A673 (cell line): ENCODE data around the gene PDE9A.

Source experiments
- EZH2 ChIP-seq: fragments of 200-600 bp; sonication (generic); IDR thresholded peaks from 2 replicates; pipeline ENCODE4 v1.6.1; 2017; ENCODE audit warnings: borderline replicate concordance, low read depth, mild to moderate bottlenecking, mixed read lengths, antibody characterized with exemption, low read length; ENCODE audit not compliant: poor library complexity, severe bottlenecking
- TF ChIP-seq, protein P1 (sequence below): fragments of 300-800, 200-600 bp; sonication (generic); conservative IDR thresholded peaks from 2 replicates; pipeline ENCODE4 v1.5.1; 2017; ENCODE audit warnings: low read depth, mild to moderate bottlenecking, antibody characterized with exemption, low read length, moderate library complexity, mixed read lengths

DNA sequence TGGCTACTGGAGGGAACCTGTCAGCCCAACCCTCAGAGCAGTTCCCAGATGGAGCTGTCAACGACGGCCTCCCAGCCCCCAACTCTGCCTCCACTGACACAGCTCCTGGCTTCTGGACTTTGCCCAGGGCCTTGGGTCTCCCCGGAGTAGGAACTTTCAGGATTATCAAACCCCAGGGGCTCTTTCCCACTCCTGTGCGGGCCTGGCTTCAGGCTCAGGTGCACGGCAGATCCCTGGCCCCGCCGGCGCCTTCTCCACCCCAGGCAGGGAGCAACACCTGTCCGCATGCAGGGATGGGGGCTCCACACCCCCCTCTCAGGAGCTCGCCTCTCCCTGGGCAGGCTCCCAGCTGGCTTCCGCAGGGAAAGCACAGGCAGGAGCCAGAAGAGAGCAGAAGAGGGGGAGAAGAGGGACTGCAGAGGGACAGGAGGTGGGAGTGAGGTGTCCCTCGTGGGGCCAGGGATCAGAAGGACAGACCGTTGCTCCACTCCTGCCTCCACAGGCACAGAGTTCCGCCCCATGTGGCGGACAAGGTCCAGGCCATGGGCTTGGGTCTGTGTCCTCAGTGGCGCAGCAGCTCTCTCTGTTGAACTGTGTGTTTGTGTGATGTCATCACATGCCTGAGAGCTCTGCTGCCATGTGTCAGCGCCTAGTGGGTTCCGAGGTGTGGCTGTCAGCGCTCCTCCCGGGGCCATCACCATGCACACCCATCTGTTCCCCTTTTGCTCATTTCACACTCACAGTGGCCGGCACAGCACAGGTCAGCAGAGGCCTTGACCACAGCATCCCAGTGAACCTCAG, 107.7 kb downstream of the PDE9A start:
- TF ChIP-seq EZH2: no peak
- TF ChIP-seq, protein P1, sequence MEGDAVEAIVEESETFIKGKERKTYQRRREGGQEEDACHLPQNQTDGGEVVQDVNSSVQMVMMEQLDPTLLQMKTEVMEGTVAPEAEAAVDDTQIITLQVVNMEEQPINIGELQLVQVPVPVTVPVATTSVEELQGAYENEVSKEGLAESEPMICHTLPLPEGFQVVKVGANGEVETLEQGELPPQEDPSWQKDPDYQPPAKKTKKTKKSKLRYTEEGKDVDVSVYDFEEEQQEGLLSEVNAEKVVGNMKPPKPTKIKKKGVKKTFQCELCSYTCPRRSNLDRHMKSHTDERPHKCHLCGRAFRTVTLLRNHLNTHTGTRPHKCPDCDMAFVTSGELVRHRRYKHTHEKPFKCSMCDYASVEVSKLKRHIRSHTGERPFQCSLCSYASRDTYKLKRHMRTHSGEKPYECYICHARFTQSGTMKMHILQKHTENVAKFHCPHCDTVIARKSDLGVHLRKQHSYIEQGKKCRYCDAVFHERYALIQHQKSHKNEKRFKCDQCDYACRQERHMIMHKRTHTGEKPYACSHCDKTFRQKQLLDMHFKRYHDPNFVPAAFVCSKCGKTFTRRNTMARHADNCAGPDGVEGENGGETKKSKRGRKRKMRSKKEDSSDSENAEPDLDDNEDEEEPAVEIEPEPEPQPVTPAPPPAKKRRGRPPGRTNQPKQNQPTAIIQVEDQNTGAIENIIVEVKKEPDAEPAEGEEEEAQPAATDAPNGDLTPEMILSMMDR: no peak
